OCI-LY1 (cell line): ENCODE data around the gene CCDC13.

Source experiments
- H2AFZ ChIP-seq: fragments of 200-600 bp; sonication (generic), shearing (Covaris generic); 2 replicates; pipeline ENCODE4 v1.6.0; 2014; ENCODE audit warnings: antibody characterized with exemption, mild to moderate bottlenecking, low read length
- H3F3A ChIP-seq: fragments of 200-600 bp; sonication (generic), shearing (Covaris generic); 2 replicates; pipeline ENCODE4 v1.6.0; 2014; ENCODE audit warnings: mild to moderate bottlenecking, antibody characterized with exemption, low read length, moderate library complexity; ENCODE audit not compliant: insufficient read depth
- H3K27ac ChIP-seq: fragments of 200-600 bp; sonication (generic); 2 replicates; pipeline ENCODE4 v1.5.1; 2014; ENCODE audit warnings: low read length, mixed run types, mild to moderate bottlenecking, low read depth; ENCODE audit not compliant: poor library complexity, severe bottlenecking
- H3K27me3 ChIP-seq: fragments of 200-600 bp; sonication (generic); 2 replicates; pipeline ENCODE4 v1.6.0; 2014; ENCODE audit warnings: antibody characterized with exemption, mild to moderate bottlenecking, low read length, moderate library complexity; ENCODE audit not compliant: insufficient read depth
- H3K36me3 ChIP-seq: fragments of 200-600 bp; sonication (generic); 2 replicates; pipeline ENCODE4 v1.6.1; 2014; ENCODE audit warnings: mild to moderate bottlenecking, antibody characterized with exemption, low read length, moderate library complexity, mixed read lengths; ENCODE audit not compliant: insufficient read depth
- H3K4me1 ChIP-seq: fragments of 200-600 bp; sonication (generic); 2 replicates; pipeline ENCODE4 v1.5.1; 2014; ENCODE audit warnings: mild to moderate bottlenecking, low read length, moderate library complexity; ENCODE audit not compliant: insufficient read depth, severe bottlenecking
- H3K4me2 ChIP-seq: fragments of 200-600 bp; sonication (generic), shearing (Covaris generic); 2 replicates; pipeline ENCODE4 v1.6.1; 2014; ENCODE audit warnings: low read length
- H3K4me3 ChIP-seq: fragments of 200-600 bp; sonication (generic); 2 replicates; pipeline ENCODE4 v1.5.1; 2014; ENCODE audit warnings: low read length, low read depth, mild to moderate bottlenecking, mixed read lengths; ENCODE audit not compliant: poor library complexity, severe bottlenecking
- H3K79me2 ChIP-seq: fragments of 200-600 bp; shearing (Covaris generic); 2 replicates; pipeline ENCODE4 v1.6.1; 2016; ENCODE audit warnings: mixed run types, low read length, mixed read lengths; ENCODE audit not compliant: insufficient read depth
- H3K9ac ChIP-seq: fragments of 200-600 bp; sonication (generic), shearing (Covaris generic); 2 replicates; pipeline ENCODE4 v1.6.1; 2014; ENCODE audit warnings: mild to moderate bottlenecking, low read length, mixed read lengths
- H3K9me2 ChIP-seq: fragments of 200-600 bp; sonication (generic), shearing (Covaris generic); 2 replicates; pipeline ENCODE4 v1.6.1; 2014; ENCODE audit warnings: low read depth, mild to moderate bottlenecking, low read length, mixed read lengths
- H3K9me3 ChIP-seq: fragments of 200-600 bp; shearing (Covaris generic); 2 replicates; pipeline ENCODE4 v1.6.1; 2014; ENCODE audit warnings: low read length, mixed read lengths
- H4K20me1 ChIP-seq: fragments of 200-600 bp; sonication (generic), shearing (Covaris generic); 2 replicates; pipeline ENCODE4 v1.6.0; 2016; ENCODE audit warnings: mild to moderate bottlenecking, low read length; ENCODE audit not compliant: insufficient read depth
- CTCF ChIP-seq: fragments of 200-600 bp; sonication (generic), shearing (Covaris generic); IDR thresholded peaks from 2 replicates; pipeline ENCODE4 v1.5.1; 2017; ENCODE audit warnings: mild to moderate bottlenecking, antibody characterized with exemption, low read length, moderate library complexity, mixed read lengths
- EZH2 ChIP-seq: fragments of 200-600 bp; sonication (generic), shearing (Covaris generic); IDR thresholded peaks from 2 replicates; pipeline ENCODE4 v1.8.0; 2017; ENCODE audit warnings: borderline replicate concordance, mixed run types, mild to moderate bottlenecking, antibody characterized with exemption, low read length, moderate library complexity, mixed read lengths

CCDC13 gene

DNA sequence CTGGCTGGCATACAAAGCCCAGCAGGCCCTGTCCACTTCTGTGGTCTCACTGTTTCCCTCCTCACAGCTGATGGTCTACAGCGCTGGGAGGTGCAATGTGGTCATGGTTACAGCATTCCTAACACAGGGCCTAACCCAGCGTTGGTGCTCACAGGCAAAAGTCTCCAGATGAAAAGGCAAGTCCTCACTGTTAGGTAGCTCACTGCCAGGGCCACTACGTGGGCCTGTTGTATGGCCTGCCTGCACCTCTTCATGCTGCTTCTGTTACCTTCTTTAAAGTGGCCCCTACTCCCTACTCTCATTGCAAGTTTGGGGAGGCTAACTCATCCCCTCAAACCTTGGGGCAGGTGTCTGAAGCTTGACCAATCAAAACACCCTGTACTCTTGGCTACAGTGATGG lies 31.3 kb downstream of the CCDC13 start:
- Histone ChIP-seq H3K27me3 (no peaks in the 10 kb centered on the region), H2AFZ (no peak overlapping the region), H3K79me2 (no peaks in the 10 kb centered on the region), H3K36me3 (no peaks in the 10 kb centered on the region), H3K4me1 (peaks cover 2% of the 10 kb centered on the region), H3K9me3 (no peaks in the 10 kb centered on the region), H3F3A (no peaks in the 10 kb centered on the region), H3K9me2 (no peaks in the 10 kb centered on the region), H3K4me3 (no peak overlapping the region), H3K27ac (no peak overlapping the region), H3K9ac (no peak overlapping the region), H4K20me1 (no peaks in the 10 kb centered on the region), H3K4me2 (no peak overlapping the region)
- TF ChIP-seq CTCF (no peak), EZH2 (no peak)

DNA sequence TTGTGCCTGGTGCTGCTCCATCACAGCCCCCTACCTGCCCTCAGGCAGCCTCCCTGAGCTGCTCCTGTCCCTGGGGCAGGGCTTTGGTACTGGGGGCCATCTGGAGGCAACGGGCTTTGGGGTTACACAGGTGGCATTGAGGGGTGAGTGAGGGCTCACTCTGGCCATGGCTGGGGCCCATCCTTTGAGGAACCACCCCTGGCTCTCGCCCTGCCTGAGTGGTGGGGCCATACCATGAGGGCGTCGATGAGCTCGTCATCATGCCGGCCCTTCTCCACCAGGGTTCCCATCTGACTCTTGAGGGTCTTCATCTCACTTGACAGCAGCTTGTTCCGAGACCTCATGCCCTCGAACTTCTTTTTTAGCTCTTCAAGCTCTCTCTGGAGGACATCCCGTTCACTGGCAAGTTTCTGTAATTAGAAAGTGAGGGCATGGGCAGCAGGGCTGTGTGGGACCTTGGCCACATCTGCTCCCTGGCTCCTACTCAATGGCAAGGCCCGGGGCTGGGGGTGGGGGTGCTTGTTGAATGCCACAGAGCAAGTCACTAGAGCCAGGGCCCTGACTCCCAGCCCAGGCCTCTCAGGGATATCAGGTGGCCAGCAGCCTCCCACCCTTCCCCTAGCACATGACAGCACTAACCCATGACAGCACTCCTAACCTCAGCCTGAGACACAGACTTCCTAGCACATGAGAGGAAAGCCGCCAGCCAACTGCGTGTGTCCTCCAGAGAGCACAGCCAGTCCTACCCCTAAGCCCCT lies 33.5 kb downstream of the CCDC13 start:
- H3F3A ChIP-seq = no peaks in the 10 kb centered on the region
- no peaks in the 10 kb centered on the region for H3K9me3 ChIP-seq
- no peak overlapping the region for H2AFZ ChIP-seq
- no peaks in the 10 kb centered on the region for H3K36me3 ChIP-seq
- no peaks in the 10 kb centered on the region for H3K79me2 ChIP-seq
- H3K27me3 ChIP-seq = no peaks in the 10 kb centered on the region
- peaks cover 2% of the 10 kb centered on the region for H3K4me1 ChIP-seq
- no peak overlapping the region for H3K4me2 ChIP-seq
- H3K9me2 ChIP-seq = no peaks in the 10 kb centered on the region
- no peak overlapping the region for H3K27ac ChIP-seq
- TF ChIP-seq EZH2 (no peak), CTCF (no peak)
- no peak overlapping the region for H3K4me3 ChIP-seq
- no peaks in the 10 kb centered on the region for H4K20me1 ChIP-seq
- H3K9ac ChIP-seq = no peak overlapping the region

GRCh38 chr3:42736531-42736930 lies 36.5 kb downstream of the CCDC13 start:
- Histone ChIP-seq H2AFZ (no peak overlapping the region), H3K9me2 (no peaks in the 10 kb centered on the region), H3K36me3 (no peaks in the 10 kb centered on the region), H3K4me1 (no peaks in the 10 kb centered on the region), H3K9me3 (no peaks in the 10 kb centered on the region), H3K9ac (no peak overlapping the region), H3K27me3 (no peaks in the 10 kb centered on the region), H3K27ac (no peak overlapping the region), H4K20me1 (no peaks in the 10 kb centered on the region), H3K79me2 (no peaks in the 10 kb centered on the region), H3K4me3 (no peak overlapping the region), H3F3A (no peaks in the 10 kb centered on the region), H3K4me2 (no peak overlapping the region)
- no peak for TF ChIP-seq CTCF
- no peak for TF ChIP-seq EZH2
